Left cardiac atrium (tissue), 4 donors: ENCODE measurements around the gene HBE1. TPM values are rescaled to one million over a fixed set of nuclear protein-coding genes. Genes with fewer than 3 reads are reported as not detected.

Experiments used
- ATAC-seq, 2 donors: fragments of 200-7000 bp; cut with Tn5 transposase; one replicate each; pipeline ENCODE4 v1.9.1; 2020; ENCODE audit warnings: mild to moderate bottlenecking in 2 of 2, moderate library complexity in 2 of 2
- DNase-seq: peaks from one replicate; pipeline ENCODE4 v3.0.0-alpha.2; 2020
- intact Hi-C, 2 donors: fragments of 100-400 bp; cut with DNase I; formaldehyde crosslinking; loops; one replicate each; pipeline versions ENCODE4 v1.14.1 to v1.15.1; 2022 to 2023
- total RNA-seq, 2 donors: library from RNA; stranded (reverse); fragmentation: NEBNext Ultra II Directional; extraction: Animal tissue kit (Norgen Biotek cat#: 25700); gene quantifications; one replicate each; pipeline ENCODE4 v1.2.1, GENCODE V29; 2021
- donor health status: DM: no; HTN: yes; CAD: no.
- donor health status: DM: no; HTN: yes; CAD: no; lungs with severe emphysema.
- donor health status: DM: yes; HTN: yes; CAD: no.
- donor health status: Dilated cardiomyopathy.

HBE1 gene
- total RNA-seq, 2 donors from 2014 or later = not detected

- ATAC-seq (no peak), DNase-seq (no peak)
These were observed 17.2 kb upstream of the HBE1 start for GRCh38 chr11:5286901-5287300.

GRCh38 chr11:5286351-5286750, 16.6 kb upstream of the HBE1 start:
- DNase-seq (no peak), ATAC-seq (no peak)
- intact Hi-C loops = no loop called here

More at GRCh38 chr11:5286901-5287300, 17.2 kb upstream of the HBE1 start:
- intact Hi-C loops = no loop called here

GRCh38 chr11:5285703-5286340, 16.1 kb upstream of the HBE1 start:
- intact Hi-C loops = no loop called here

GRCh38 chr11:5284637-5285036, 14.9 kb upstream of the HBE1 start:
- ATAC-seq (no peak), DNase-seq (no peak)
- intact Hi-C loops = no loop called here

More at GRCh38 chr11:5285703-5286340, 16.1 kb upstream of the HBE1 start:
- DNase-seq (no peak), ATAC-seq (no peak)

GRCh38 chr11:5283882-5284281, 14.1 kb upstream of the HBE1 start:
- ATAC-seq = no peak
- intact Hi-C loops = no loop called here
- DNase-seq = no peak

- no peak for ATAC-seq
- intact Hi-C loops = no loop called here
- no peak for DNase-seq
These were observed 13.3 kb upstream of the HBE1 start for GRCh38 chr11:5283086-5283485.

GRCh38 chr11:5282628-5283027, 12.9 kb upstream of the HBE1 start:
- DNase-seq (no peak), ATAC-seq (no peak)
- intact Hi-C loops = no loop called here

GRCh38 chr11:5281596-5281995, 11.9 kb upstream of the HBE1 start:
- ATAC-seq (no peak), DNase-seq (no peak)
- intact Hi-C loops = no loop called here

GRCh38 chr11:5280582-5281102, 10.9 kb upstream of the HBE1 start:
- DNase-seq (peak; percentile 69), ATAC-seq (peak; percentile 55 to 95)
- intact Hi-C loops = no loop called here

GRCh38 chr11:5279471-5280090, 9.8 kb upstream of the HBE1 start:
- intact Hi-C loops = no loop called here
- DNase-seq (no peak), ATAC-seq (no peak)

- intact Hi-C loops = no loop called here
- no peak for ATAC-seq
- DNase-seq = no peak
These were observed 8.2 kb upstream of the HBE1 start for GRCh38 chr11:5277807-5278382.

- ATAC-seq = no peak
- intact Hi-C loops = no loop called here
These were observed 7.0 kb upstream of the HBE1 start for GRCh38 chr11:5276697-5277096.

GRCh38 chr11:5275369-5276110, 5.8 kb upstream of the HBE1 start:
- DNase-seq (no peak), ATAC-seq (no peak)
- intact Hi-C loops = no loop called here

More at GRCh38 chr11:5276697-5277096, 7.0 kb upstream of the HBE1 start:
- DNase-seq = no peak

GRCh38 chr11:5274395-5274794, 4.7 kb upstream of the HBE1 start:
- DNase-seq = no peak
- intact Hi-C loops = no loop called here
- ATAC-seq = no peak

- DNase-seq (no peak), ATAC-seq (no peak)
- intact Hi-C loops = no loop called here
These were observed 2.8 kb upstream of the HBE1 start for GRCh38 chr11:5272395-5273017.

GRCh38 chr11:5267033-5267563, 2.6 kb downstream of the HBE1 start:
- no peak for ATAC-seq
- intact Hi-C loops = no loop called here
- no peak for DNase-seq

- no peak for ATAC-seq
- intact Hi-C loops = no loop called here
These were observed 3.1 kb downstream of the HBE1 start for GRCh38 chr11:5266609-5267008.

GRCh38 chr11:5265832-5266231, 3.9 kb downstream of the HBE1 start:
- DNase-seq = no peak
- intact Hi-C loops = no loop called here
- ATAC-seq = no peak

More at GRCh38 chr11:5266609-5267008, 3.1 kb downstream of the HBE1 start:
- no peak for DNase-seq
